HFF-Myc (cell line): ENCODE measurements around the gene RPL10A.

Source experiments
- DNase-seq: peaks from one replicate; pipeline ENCODE4 v3.0.0-alpha.2; 2011; ENCODE audit warnings: low read depth; ENCODE audit errors: extremely low read depth
- H3K4me3 ChIP-seq: replicated peaks from 2 replicates; pipeline ENCODE4 v1.5.1; 2011; ENCODE audit warnings: low read depth, mild to moderate bottlenecking, control low read depth, low read length
- TF ChIP-seq, protein P1 (sequence below): IDR thresholded peaks from 2 replicates; pipeline ENCODE4 v1.5.1; 2012; ENCODE audit warnings: mild to moderate bottlenecking, low read depth, low read length, control low read depth; ENCODE audit errors: missing control alignments

RPL10A gene

DNA sequence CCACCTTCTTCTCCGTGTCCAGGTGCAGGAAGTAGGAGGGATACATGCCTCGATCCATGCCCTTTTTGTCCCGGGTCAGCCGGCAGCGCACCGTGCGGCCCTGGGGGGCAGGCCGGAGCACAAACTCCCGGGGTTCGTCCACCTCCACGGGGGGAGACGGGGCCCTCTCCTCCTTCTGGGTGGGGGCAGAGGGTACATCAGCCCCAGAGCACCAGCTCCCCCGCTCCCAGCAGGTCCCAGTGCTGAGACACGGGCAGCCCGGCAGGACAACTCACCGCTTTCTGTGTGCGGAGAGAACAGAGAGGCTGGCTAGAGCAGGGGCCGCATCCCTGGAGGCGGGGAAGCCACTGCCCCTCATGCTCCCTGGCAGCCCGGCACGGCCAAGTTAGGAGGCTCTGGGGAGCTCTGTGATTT is 37.8 kb downstream of the RPL10A start:
- DNase-seq = no peak
- H3K4me3 ChIP-seq = no peak overlapping the region
- TF ChIP-seq, protein P1, sequence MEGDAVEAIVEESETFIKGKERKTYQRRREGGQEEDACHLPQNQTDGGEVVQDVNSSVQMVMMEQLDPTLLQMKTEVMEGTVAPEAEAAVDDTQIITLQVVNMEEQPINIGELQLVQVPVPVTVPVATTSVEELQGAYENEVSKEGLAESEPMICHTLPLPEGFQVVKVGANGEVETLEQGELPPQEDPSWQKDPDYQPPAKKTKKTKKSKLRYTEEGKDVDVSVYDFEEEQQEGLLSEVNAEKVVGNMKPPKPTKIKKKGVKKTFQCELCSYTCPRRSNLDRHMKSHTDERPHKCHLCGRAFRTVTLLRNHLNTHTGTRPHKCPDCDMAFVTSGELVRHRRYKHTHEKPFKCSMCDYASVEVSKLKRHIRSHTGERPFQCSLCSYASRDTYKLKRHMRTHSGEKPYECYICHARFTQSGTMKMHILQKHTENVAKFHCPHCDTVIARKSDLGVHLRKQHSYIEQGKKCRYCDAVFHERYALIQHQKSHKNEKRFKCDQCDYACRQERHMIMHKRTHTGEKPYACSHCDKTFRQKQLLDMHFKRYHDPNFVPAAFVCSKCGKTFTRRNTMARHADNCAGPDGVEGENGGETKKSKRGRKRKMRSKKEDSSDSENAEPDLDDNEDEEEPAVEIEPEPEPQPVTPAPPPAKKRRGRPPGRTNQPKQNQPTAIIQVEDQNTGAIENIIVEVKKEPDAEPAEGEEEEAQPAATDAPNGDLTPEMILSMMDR = no peak

DNA sequence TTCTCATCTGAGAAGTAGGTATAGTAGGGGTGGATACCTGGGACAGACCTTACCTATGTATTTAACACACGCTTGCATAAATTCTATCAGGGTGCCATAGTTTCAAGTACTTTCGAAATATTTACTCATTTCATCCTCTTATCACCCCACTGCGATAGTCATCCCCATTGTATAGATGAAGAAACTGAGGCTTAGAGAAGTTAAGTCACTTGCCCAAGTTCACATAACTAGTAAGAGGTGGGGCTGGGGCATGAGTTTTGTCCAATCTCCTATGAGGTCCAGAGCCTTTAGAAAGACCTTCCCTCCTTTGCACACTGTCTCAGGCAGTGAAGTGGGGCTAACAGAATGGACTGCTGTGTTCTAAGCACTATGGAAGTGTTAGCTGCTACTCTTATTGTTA is 38.3 kb downstream of the RPL10A start:
- H3K4me3 ChIP-seq = no peak overlapping the region
- TF ChIP-seq, protein P1 = no peak
- no peak for DNase-seq

DNA sequence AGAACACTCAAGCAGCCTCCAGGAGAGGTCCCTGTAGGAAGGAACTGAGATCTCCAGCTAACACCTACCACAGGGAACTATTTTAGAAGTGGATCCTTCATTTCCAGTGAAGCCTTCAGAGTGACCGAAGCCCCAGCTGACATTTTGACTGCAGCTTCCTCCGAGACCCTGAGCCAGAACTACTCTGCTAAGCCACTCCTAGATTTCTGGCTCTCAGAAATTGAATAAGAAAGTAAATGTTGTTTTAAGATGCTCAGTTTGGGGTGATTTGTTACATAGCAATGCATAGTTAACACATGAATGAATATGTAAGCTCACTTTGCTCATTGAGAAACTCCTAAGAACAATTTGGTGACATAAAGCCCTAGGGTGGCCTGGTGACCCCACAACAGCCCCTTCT is 39.0 kb downstream of the RPL10A start:
- TF ChIP-seq, protein P1 = no peak
- no peak for DNase-seq
- no peak overlapping the region for H3K4me3 ChIP-seq

DNA sequence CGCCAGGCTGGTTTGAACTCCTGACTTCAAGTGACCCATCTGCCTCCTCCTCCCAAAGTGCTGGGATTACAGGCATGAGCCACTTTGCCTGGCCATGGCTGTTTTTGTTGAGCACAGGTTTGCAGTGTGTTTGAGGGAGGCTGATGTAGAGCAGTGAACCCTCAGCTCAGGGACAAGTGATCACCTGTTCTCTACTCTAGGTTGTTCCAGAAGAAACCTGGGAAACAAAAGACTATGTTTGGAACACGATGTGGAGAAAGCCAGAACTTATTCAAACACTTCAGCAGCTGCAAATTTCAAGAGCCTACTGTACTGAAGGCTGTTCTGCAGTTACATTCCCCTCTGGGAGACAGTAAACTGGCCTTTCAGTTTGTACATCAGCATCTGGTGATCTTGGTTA is 39.8 kb downstream of the RPL10A start:
- no peak for DNase-seq
- TF ChIP-seq, protein P1 = no peak
- no peak overlapping the region for H3K4me3 ChIP-seq

DNA sequence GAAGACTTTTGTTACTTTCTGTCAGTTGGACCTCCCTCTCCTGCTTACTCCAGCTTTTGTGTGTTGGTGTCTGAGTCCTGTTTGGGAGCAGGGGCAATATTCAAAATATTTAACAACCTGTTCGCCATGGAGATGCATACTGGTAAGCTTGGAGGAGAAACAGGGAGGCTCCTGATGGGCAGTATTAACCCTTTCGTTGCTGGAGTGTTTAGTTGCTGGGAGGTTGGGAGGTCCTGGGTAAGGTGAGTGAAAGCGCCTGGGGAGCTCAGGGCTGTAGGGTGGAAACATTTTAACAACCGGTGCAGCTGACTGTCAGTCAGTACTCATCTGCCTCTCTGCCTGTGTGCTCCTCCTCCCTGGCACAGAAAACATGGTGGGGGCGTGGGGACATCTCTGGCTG is 40.3 kb downstream of the RPL10A start:
- DNase-seq = no peak
- no peak overlapping the region for H3K4me3 ChIP-seq
- TF ChIP-seq, protein P1 = no peak

DNA sequence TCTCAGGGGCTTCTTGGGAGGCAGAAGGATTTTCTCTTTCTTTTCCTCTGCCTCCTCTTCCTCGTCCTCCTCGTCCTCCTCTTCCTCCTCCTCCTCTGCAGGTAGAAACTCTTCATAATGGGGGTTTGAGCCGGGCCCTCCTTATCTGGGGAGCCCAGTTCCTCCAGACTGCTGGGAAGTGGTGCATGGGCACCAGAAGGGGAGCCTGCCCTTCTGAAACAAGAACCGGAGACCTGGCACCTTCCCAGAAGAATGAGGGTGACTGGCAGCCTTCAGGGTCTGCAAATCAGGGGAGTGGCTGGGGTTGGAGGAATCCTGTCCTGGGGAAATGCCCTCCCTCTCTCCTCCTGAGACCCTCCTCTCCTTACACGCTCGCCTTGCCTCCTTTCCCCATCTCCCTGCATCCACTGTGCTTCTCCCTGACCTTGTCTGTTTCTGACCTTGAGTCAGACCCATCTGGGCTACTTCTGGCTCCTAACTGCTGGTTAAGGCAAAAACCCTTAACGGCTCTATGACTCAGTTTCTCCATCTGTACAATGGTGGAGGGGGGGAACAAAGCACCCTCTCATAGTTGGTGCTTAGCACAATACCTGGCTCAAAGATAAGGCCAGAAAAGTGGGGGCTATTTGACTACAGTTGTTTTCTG is 42.8 kb downstream of the RPL10A start:
- no peak overlapping the region for H3K4me3 ChIP-seq

DNA sequence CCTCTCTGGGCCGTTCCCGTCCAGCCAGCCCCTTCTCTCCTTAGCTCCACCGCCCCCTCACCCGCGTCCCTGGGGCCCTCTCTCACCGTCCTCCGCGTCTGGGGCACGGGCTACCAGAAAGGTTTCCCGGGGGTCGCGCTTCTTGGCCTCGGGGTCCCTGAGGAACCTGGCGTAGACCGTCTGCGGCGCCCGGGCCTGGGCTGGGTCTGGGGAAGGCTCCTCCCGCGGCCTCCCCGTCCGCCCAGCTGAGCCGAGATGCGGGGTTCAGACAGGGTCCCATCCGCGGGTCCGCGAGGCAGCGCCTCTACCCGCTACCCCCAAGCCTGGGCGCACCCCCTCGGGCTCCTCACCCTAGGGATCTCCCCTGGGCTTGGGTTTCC is 43.4 kb downstream of the RPL10A start:
- no peak for DNase-seq
- TF ChIP-seq, protein P1 = no peak
- no peak overlapping the region for H3K4me3 ChIP-seq

More for the DNA sequence above, 42.8 kb downstream of the RPL10A start:
- TF ChIP-seq, protein P1 = no peak
- no peak for DNase-seq
